Epithelial cell of proximal tubule (primary cell): Measurements from ENCODE around the gene RNF115. TPM values are rescaled to one million over a fixed set of nuclear protein-coding genes. Genes with fewer than 3 reads are reported as not detected.

Experiments used
- DNase-seq: peaks from one replicate; pipeline ENCODE4 v3.0.0-alpha.2; 2011; ENCODE audit warnings: low read depth
- H3K4me3 ChIP-seq: 2 replicates; pipeline ENCODE4 v1.5.1; 2011; ENCODE audit warnings: low read depth, mild to moderate bottlenecking, low read length
- CTCF ChIP-seq: conservative IDR thresholded peaks from 2 replicates; pipeline ENCODE4 v1.5.1; 2012; ENCODE audit warnings: low read depth, mild to moderate bottlenecking, low read length
- total RNA-seq: library from RNA; depleted of rRNA; stranded (reverse); fragments of >200 nt; gene quantifications from 2 replicates; pipeline ENCODE4 v1.2.3, GENCODE V29; 2015

The RNF115 gene
- total RNA-seq, 1 donor from 2014 or later, result 10.4 TPM

GRCh38 chr1:145747398-145748247 is 76.3 kb downstream of the RNF115 start:
- no peak overlapping the region for H3K4me3 ChIP-seq
- TF ChIP-seq CTCF, result no peak
- no peak for DNase-seq

- H3K4me3 ChIP-seq, result no peak overlapping the region
- DNase-seq, result no peak
Measured at GRCh38 chr1:145740269-145740668, 83.6 kb downstream of the RNF115 start.

GRCh38 chr1:145736191-145736590 is 87.7 kb downstream of the RNF115 start:
- no peak for DNase-seq
- no peak for TF ChIP-seq CTCF
- H3K4me3 ChIP-seq, result no peak overlapping the region

More at GRCh38 chr1:145740269-145740668, 83.6 kb downstream of the RNF115 start:
- no peak for TF ChIP-seq CTCF

GRCh38 chr1:145730900-145731299 is 93.0 kb downstream of the RNF115 start:
- DNase-seq, result no peak
- TF ChIP-seq CTCF, result no peak
- no peak overlapping the region for H3K4me3 ChIP-seq

- no peak for DNase-seq
- no peak for TF ChIP-seq CTCF
- H3K4me3 ChIP-seq, result no peak overlapping the region
Measured at GRCh38 chr1:145730467-145730866, 93.4 kb downstream of the RNF115 start.

GRCh38 chr1:145729666-145730436 is 94.0 kb downstream of the RNF115 start:
- no peak for DNase-seq
- no peak overlapping the region for H3K4me3 ChIP-seq
- no peak for TF ChIP-seq CTCF
